HEK293 (cell line): Measurements from ENCODE around the gene RNF223.

Source experiments
- CTCF ChIA-PET: fragments of 350-600 bp; formaldehyde crosslinking; extraction: SDS; loops from one replicate; lab custom pipeline; 2021; ENCODE audit warnings: antibody characterized with exemption; lab: Yijun Ruan, JAX
- POLR2A ChIA-PET: fragments of 300-600 bp; formaldehyde crosslinking; extraction: SDS; loops from one replicate; lab custom pipeline; 2020; ENCODE audit warnings: antibody characterized with exemption, inconsistent platforms; lab: Yijun Ruan, JAX
- H3K27ac ChIP-seq: fragments of 200-500 bp; sonication (Bioruptor generic); 2 replicates; pipeline ENCODE4 v1.5.1; 2014; ENCODE audit warnings: low read depth, low read length, control low read depth, inconsistent platforms; ENCODE audit errors: extremely low read depth
- H3K36me3 ChIP-seq, 2 experiments: fragments of 200-500 bp in 1 of 2; sonication (Bioruptor generic) in 1 of 2; 1 replicate in 1 of 2; 2 replicates in 1 of 2; pipeline ENCODE4 v1.5.1; 2014 to 2017; ENCODE audit warnings: inconsistent platforms in 2 of 2, low read length in 2 of 2; ENCODE audit not compliant: control insufficient read depth in 2 of 2, insufficient read depth in 1 of 2
- H3K4me1 ChIP-seq: fragments of 200-500 bp; sonication (Bioruptor generic); 2 replicates; pipeline ENCODE4 v1.5.1; 2014; ENCODE audit warnings: mild to moderate bottlenecking, low read length, inconsistent platforms; ENCODE audit not compliant: control insufficient read depth, insufficient read depth
- H3K4me3 ChIP-seq: 2 replicates; pipeline ENCODE4 v1.5.1; 2011; ENCODE audit warnings: low read depth, mild to moderate bottlenecking, control low read depth, low read length, moderate library complexity
- H3K9me3 ChIP-seq: fragments of 200-500 bp; sonication (Bioruptor generic); 2 replicates; pipeline ENCODE4 v1.5.1; 2014; ENCODE audit warnings: low read depth, low read length, inconsistent platforms; ENCODE audit not compliant: control insufficient read depth, insufficient read depth
- CTCF ChIP-seq: fragments of 450-650 bp; formaldehyde crosslinking; IDR thresholded peaks from 2 replicates; pipeline ENCODE4 v1.5.1; 2016; ENCODE audit warnings: missing biosample characterization, missing genetic modification characterization
- EGR2 ChIP-seq: fragments of 450-650 bp; formaldehyde crosslinking; IDR thresholded peaks from 2 replicates; pipeline ENCODE4 v1.5.1; 2016; ENCODE audit warnings: low read depth, missing biosample characterization, missing genetic modification characterization
- GFI1B ChIP-seq: fragments of 450-650 bp; formaldehyde crosslinking; IDR thresholded peaks from 2 replicates; pipeline ENCODE4 v1.5.1; 2016; ENCODE audit warnings: missing biosample characterization, missing genetic modification characterization
- HOXC10 ChIP-seq: sonication (generic); formaldehyde crosslinking; IDR thresholded peaks from 2 replicates; pipeline ENCODE4 v1.8.1; 2023; ENCODE audit warnings: mild to moderate bottlenecking, missing genetic modification reagents
- KLF17 ChIP-seq: fragments of 450-650 bp; formaldehyde crosslinking; IDR thresholded peaks from 2 replicates; pipeline ENCODE4 v1.5.1; 2016; ENCODE audit warnings: missing biosample characterization, missing genetic modification characterization
- PRDM2 ChIP-seq: fragments of 450-650 bp; formaldehyde crosslinking; IDR thresholded peaks from 2 replicates; pipeline ENCODE4 v1.5.1; 2016; ENCODE audit warnings: missing biosample characterization, missing genetic modification characterization, borderline replicate concordance
- TSHZ1 ChIP-seq: fragments of 450-650 bp; formaldehyde crosslinking; IDR thresholded peaks from 2 replicates; pipeline ENCODE4 v1.5.1; 2016; ENCODE audit warnings: missing biosample characterization, missing genetic modification characterization, borderline replicate concordance
- YY1 ChIP-seq: fragments of 450-650 bp; formaldehyde crosslinking; IDR thresholded peaks from 2 replicates; pipeline ENCODE4 v1.5.1; 2018; ENCODE audit warnings: missing biosample characterization, missing genetic modification characterization
- ZNF112 ChIP-seq: fragments of 450-650 bp; formaldehyde crosslinking; IDR thresholded peaks from 2 replicates; pipeline ENCODE4 v1.5.0; 2017; ENCODE audit warnings: missing biosample characterization, missing genetic modification characterization
- ZNF121 ChIP-seq: fragments of 450-650 bp; formaldehyde crosslinking; IDR thresholded peaks from 2 replicates; pipeline ENCODE4 v1.5.1; 2016; ENCODE audit warnings: missing biosample characterization, missing genetic modification characterization
- ZNF132 ChIP-seq: fragments of 450-650 bp; formaldehyde crosslinking; IDR thresholded peaks from 2 replicates; pipeline ENCODE4 v1.5.1; 2017; ENCODE audit warnings: missing biosample characterization, missing genetic modification characterization, borderline replicate concordance
- ZNF362 ChIP-seq: fragments of 450-650 bp; formaldehyde crosslinking; IDR thresholded peaks from 2 replicates; pipeline ENCODE4 v1.5.1; 2016; ENCODE audit warnings: missing biosample characterization, missing genetic modification characterization
- ZNF366 ChIP-seq: fragments of 450-650 bp; formaldehyde crosslinking; conservative IDR thresholded peaks from 2 replicates; pipeline ENCODE4 v1.5.1; 2016; ENCODE audit warnings: missing biosample characterization, missing genetic modification characterization
- ZNF561 ChIP-seq: fragments of 450-650 bp; IDR thresholded peaks from 2 replicates; pipeline ENCODE4 v1.5.1; 2018; ENCODE audit warnings: missing biosample characterization, missing genetic modification characterization, borderline replicate concordance
- ZNF621 ChIP-seq: fragments of 450-650 bp; formaldehyde crosslinking; IDR thresholded peaks from 2 replicates; pipeline ENCODE4 v1.5.1; 2017; ENCODE audit warnings: missing biosample characterization, missing genetic modification characterization
- ZNF701 ChIP-seq: fragments of 450-650 bp; formaldehyde crosslinking; IDR thresholded peaks from 2 replicates; pipeline ENCODE4 v1.5.1; 2016; ENCODE audit warnings: missing biosample characterization, missing genetic modification characterization
- ZSCAN16 ChIP-seq: fragments of 450-650 bp; formaldehyde crosslinking; IDR thresholded peaks from 2 replicates; pipeline ENCODE4 v1.5.1; 2016; ENCODE audit warnings: missing biosample characterization, missing genetic modification characterization

The RNF223 gene

GRCh38 chr1:1054971-1055370 lies 19.1 kb downstream of the RNF223 start:
- H3K27ac ChIP-seq: no peak overlapping the region
- no peak for TF ChIP-seq KLF17 (tag by site-specific recombination)
- no peak for TF ChIP-seq ZNF701 (tag by site-specific recombination)
- TF ChIP-seq ZNF112 (tag by site-specific recombination): no peak
- no peak for TF ChIP-seq ZNF561
- TF ChIP-seq ZNF121 (tag by site-specific recombination): no peak
- no peak for TF ChIP-seq PRDM2 (tag by site-specific recombination)
- no peak for TF ChIP-seq CTCF
- TF ChIP-seq TSHZ1 (tag by site-specific recombination): no peak
- TF ChIP-seq EGR2: no peak
- no peak for TF ChIP-seq GFI1B
- TF ChIP-seq HOXC10: no peak
- no peak for TF ChIP-seq ZSCAN16 (tag by site-specific recombination)
- TF ChIP-seq ZNF621 (tag by site-specific recombination): no peak
- no peak for TF ChIP-seq ZNF132
- no peak for TF ChIP-seq YY1 (tag by site-specific recombination)
- no peak for TF ChIP-seq ZNF366 (tag by site-specific recombination)
- TF ChIP-seq ZNF362 (tag by site-specific recombination): no peak
- no peak overlapping the region for H3K4me3 ChIP-seq
- ChIA-PET POLR2A (no interaction called here), CTCF (no interaction called here)
- 0 out of 2 replicates have a peak, but pooled peaks cover 5% of the 10 kb centered on the region for H3K4me1 ChIP-seq
- H3K9me3 ChIP-seq: no peaks in the 10 kb centered on the region
- H3K36me3 ChIP-seq: peaks cover 0 to 54% of the 10 kb centered on the region in 2 experiments; a peak in 1 of 3 replicates
